Smooth muscle cell (in vitro differentiated cells): ENCODE data around the gene CAMK2N2. TPM values are rescaled to one million over a fixed set of nuclear protein-coding genes. Genes with fewer than 3 reads are reported as not detected.

Experiments used
- DNase-seq: peaks from one replicate; lab custom pipeline; 2025; ENCODE audit not compliant: unreplicated experiment; lab: John Stamatoyannopoulos, UW
- H2AFZ ChIP-seq: fragments of 200-600 bp; sonication (generic); 2 replicates; pipeline ENCODE4 v1.6.0; 2016; ENCODE audit warnings: antibody characterized with exemption, low read depth, mild to moderate bottlenecking
- H3F3A ChIP-seq: fragments of 200-600 bp; sonication (generic); 2 replicates; pipeline ENCODE4 v1.6.0; 2017; ENCODE audit warnings: antibody characterized with exemption, low read depth
- H3K27ac ChIP-seq: fragments of 200-600 bp; sonication (generic); 2 replicates; pipeline ENCODE4 v1.5.1; 2016; ENCODE audit warnings: low read depth, mild to moderate bottlenecking
- H3K27me3 ChIP-seq: fragments of 200-600 bp; sonication (generic); 2 replicates; pipeline ENCODE4 v1.6.1; 2016; ENCODE audit warnings: low read depth, mild to moderate bottlenecking
- H3K36me3 ChIP-seq: fragments of 200-600 bp; sonication (generic); 2 replicates; pipeline ENCODE4 v1.5.1; 2016; ENCODE audit warnings: low read depth
- H3K4me1 ChIP-seq: fragments of 200-600 bp; sonication (generic); 2 replicates; pipeline ENCODE4 v1.5.1; 2016; ENCODE audit warnings: low read depth
- H3K4me2 ChIP-seq: fragments of 200-600 bp; sonication (generic); 2 replicates; pipeline ENCODE4 v1.6.0; 2016; ENCODE audit warnings: mild to moderate bottlenecking
- H3K4me3 ChIP-seq: fragments of 200-600 bp; sonication (generic); 2 replicates; pipeline ENCODE4 v1.5.1; 2016; ENCODE audit warnings: mild to moderate bottlenecking
- H3K79me2 ChIP-seq: fragments of 200-600 bp; sonication (generic); 2 replicates; pipeline ENCODE4 v1.6.0; 2016; ENCODE audit warnings: low read depth, mild to moderate bottlenecking
- H3K9ac ChIP-seq: fragments of 200-600 bp; sonication (generic); 2 replicates; pipeline ENCODE4 v1.6.0; 2016; ENCODE audit warnings: low read depth
- H3K9me3 ChIP-seq: fragments of 200-600 bp; sonication (generic); replicated peaks from 2 replicates; pipeline ENCODE4 v1.5.1; 2016; ENCODE audit warnings: low read depth
- H4K20me1 ChIP-seq: fragments of 200-600 bp; sonication (generic); 2 replicates; pipeline ENCODE4 v1.6.0; 2016; ENCODE audit warnings: low read depth
- WGBS: methylation state at CpG from one replicate; pipeline ENCODE4 v1.1.7; 2016; ENCODE audit warnings: low lambda C conversion rate; 5-methylcytosine and 5-hydroxymethylcytosine counted together
- polyA plus RNA-seq: library from polyadenylated mRNA; unstranded; fragments of >200 nt; fragmentation: Nextera tagmentation; extraction: Ambion mirVana; gene quantifications from 2 replicates; pipeline ENCODE4 v1.2.1, GENCODE V29; 2016
- total RNA-seq: library from RNA; depleted of rRNA; stranded (reverse); fragments of >200 nt; gene quantifications from 2 replicates; pipeline ENCODE4 v1.2.3, GENCODE V29; 2014
- TF ChIP-seq, protein P1 (sequence below): fragments of 200-600 bp; sonication (generic); IDR thresholded peaks from 2 replicates; pipeline ENCODE4 v1.5.1; 2017; ENCODE audit warnings: borderline replicate concordance, mild to moderate bottlenecking, antibody characterized with exemption; ENCODE audit not compliant: insufficient read depth, poor library complexity, severe bottlenecking

The CAMK2N2 gene
- total and polyA plus RNA-seq, 2 experiments from 2014 or later = not detected

DNA sequence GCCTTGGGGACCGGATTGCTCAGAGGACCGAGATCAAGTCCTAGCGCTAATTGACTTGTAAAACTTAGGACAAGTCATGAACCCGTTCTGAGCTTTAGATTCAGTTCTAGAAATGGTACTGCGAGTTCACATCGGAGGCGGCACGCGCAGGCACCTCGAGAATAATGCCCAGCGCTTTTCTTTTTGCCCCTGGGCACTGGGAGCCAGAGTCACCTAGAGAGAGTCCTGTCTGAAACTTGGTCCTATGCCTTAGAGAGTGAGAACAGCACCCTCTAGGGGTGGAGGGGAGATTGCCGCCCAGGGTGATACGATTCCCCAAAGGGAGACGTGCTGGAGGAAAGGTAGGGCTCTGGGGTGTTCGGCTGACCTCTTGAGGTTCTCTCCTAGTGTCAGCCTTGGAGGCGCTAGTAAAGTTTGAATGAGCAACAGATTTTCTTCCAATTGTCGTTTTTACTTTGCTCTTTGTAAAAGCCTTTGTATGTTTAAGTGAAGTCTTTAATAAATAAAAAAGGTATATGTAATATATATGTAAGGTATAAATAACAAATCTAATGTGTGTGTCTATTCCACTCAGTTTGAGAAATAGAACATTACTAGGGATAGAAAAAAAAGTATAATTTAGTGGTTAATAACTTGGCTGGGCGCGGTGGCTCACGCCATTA is 11.1 kb downstream of the CAMK2N2 start:
- Histone ChIP-seq H3K4me1 (peaks cover 4% of the 10 kb centered on the region), H3K27me3 (no peaks in the 10 kb centered on the region), H3F3A (no peaks in the 10 kb centered on the region), H3K9ac (peak overlapping the region; percentile 20), H3K27ac (peak overlapping the region; percentile 13), H3K4me2 (peak overlapping the region; percentile 96), H2AFZ (peak overlapping the region; percentile 90), H3K4me3 (peak overlapping the region; percentile 85), H3K36me3 (no peaks in the 10 kb centered on the region), H3K9me3 (no peaks in the 10 kb centered on the region), H4K20me1 (peaks cover 3% of the 10 kb centered on the region), H3K79me2 (peaks cover 11% of the 10 kb centered on the region)
- peak; percentile 49 for DNase-seq
- 15% methylated on average over 20 of the region's 20 CpGs for WGBS
- TF ChIP-seq, protein P1, sequence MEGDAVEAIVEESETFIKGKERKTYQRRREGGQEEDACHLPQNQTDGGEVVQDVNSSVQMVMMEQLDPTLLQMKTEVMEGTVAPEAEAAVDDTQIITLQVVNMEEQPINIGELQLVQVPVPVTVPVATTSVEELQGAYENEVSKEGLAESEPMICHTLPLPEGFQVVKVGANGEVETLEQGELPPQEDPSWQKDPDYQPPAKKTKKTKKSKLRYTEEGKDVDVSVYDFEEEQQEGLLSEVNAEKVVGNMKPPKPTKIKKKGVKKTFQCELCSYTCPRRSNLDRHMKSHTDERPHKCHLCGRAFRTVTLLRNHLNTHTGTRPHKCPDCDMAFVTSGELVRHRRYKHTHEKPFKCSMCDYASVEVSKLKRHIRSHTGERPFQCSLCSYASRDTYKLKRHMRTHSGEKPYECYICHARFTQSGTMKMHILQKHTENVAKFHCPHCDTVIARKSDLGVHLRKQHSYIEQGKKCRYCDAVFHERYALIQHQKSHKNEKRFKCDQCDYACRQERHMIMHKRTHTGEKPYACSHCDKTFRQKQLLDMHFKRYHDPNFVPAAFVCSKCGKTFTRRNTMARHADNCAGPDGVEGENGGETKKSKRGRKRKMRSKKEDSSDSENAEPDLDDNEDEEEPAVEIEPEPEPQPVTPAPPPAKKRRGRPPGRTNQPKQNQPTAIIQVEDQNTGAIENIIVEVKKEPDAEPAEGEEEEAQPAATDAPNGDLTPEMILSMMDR = peak; percentile 88

DNA sequence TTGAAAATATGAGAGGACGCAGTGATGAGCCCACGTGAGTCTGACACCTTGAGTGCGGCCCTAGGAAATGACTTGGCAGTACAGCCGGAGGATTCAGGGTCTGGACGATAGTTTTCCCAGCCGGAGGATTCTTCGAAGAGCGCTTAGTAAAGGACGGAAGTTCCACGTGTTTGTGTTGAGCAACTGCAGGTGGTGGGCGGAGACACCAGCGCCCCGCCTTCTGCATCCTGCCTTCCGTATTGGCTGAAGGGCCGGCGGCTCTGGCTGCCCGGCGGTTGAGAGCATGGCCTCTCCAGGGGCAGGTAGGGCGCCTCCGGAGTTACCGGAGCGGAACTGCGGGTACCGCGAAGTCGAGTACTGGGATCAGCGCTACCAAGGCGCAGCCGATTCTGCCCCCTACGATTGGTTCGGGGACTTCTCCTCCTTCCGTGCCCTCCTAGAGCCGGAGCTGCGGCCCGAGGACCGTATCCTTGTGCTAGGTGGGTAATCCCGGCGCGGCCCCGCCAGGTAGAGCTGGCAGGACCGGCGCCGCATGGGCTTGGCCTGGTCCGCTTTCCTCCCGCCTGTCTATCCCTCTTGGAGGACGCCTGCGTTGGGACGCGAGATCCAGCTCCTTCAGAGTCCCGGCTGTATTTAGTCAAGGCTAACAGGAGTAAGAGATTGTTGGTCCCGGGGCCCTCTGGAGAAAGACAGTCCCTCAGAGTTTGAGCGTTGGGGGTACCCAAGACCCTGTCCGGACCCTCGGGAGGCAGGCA is 11.8 kb downstream of the CAMK2N2 start, which contains the start of gene EEF1AKMT4:
Gene EEF1AKMT4 (plus strand): TSS at position 261 of the 755 bp plus-strand sequence. CDS start 23 bp downstream, at position 284.
- Histone ChIP-seq H3K27me3 (no peaks in the 10 kb centered on the region), H3K4me1 (peaks cover 4% of the 10 kb centered on the region), H3K4me2 (peak within 1 kb of the TSS; percentile 96), H4K20me1 (peaks cover 3% of the 10 kb centered on the region), H3K4me3 (peak within 1 kb of the TSS; percentile 85), H3K36me3 (no peaks in the 10 kb centered on the region), H2AFZ (peak within 1 kb of the TSS; percentile 99), H3K9me3 (no peaks in the 10 kb centered on the region), H3K79me2 (peaks cover 11% of the 10 kb centered on the region), H3K9ac (peak within 1 kb of the TSS; percentile 89), H3K27ac (peak within 1 kb of the TSS; percentile 87), H3F3A (no peaks in the 10 kb centered on the region)
- TF ChIP-seq, protein P1 = peak; percentile 34
- peak; percentile 71 for DNase-seq
- under 1% methylated on average over 53 of the region's 54 CpGs for WGBS

DNA sequence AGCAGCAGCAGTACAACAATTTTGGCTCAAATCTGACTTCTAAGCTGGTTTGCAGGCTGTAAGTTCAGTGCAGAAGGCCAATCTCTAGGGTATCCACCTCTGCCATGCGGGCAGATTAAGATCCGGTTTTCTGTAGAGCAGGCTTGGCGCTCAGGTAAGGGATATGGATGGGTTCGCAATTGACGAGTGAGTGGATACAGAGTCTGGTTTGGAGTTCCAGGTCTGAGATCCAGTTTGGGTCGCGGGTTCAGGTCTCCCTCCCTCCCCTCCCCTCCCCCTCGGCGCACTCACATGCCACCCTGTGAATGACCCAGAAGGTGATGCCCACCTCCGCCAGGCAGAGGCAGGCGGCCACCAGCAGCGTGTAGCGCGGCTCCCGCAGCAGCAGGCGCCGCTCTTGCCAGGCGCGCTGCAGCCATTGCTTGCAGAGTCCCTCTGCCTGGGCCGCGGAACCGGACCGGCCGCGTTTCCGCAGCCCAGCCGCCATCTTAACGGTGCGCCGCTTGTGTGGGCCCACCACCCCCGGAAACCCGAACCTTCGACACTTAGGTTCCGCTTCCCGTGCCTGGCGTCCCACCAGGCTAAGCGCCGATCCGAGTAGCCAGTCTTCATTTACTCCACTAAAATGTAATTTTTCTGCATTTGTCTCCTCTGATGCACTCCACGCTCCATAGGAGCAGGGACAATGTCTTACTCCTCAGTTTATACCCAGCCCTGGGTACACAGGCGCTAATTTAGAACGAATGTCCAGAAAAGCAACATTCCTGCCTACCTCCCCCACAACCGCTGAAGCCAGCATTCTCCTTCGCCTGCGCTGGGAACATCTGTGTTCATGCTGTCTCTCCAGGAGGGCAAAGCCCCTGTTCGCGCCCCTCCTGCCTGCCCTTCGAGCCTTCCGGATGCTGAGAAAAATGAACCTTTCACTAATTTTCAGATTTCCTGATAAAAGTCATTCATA is 12.6 kb downstream of the CAMK2N2 start, which contains the start of gene ALG3:
Gene ALG3 (minus strand): TSS at position 509 of the 958 bp plus-strand sequence. CDS start 22 bp downstream, at position 487.
- Histone ChIP-seq H3K27me3 (no peaks in the 10 kb centered on the region), H3K27ac (peak within 1 kb of the TSS; percentile 87), H4K20me1 (peaks cover 3% of the 10 kb centered on the region), H3K9me3 (no peaks in the 10 kb centered on the region), H3K9ac (peak within 1 kb of the TSS; percentile 89), H2AFZ (peak within 1 kb of the TSS; percentile 99), H3K4me2 (peak within 1 kb of the TSS; percentile 96), H3K79me2 (peaks cover 11% of the 10 kb centered on the region), H3F3A (no peaks in the 10 kb centered on the region), H3K36me3 (no peaks in the 10 kb centered on the region), H3K4me1 (peaks cover 4% of the 10 kb centered on the region), H3K4me3 (peak within 1 kb of the TSS; percentile 85)
- TF ChIP-seq, protein P1 = no peak
- under 1% methylated on average over 41 of the region's 49 CpGs for WGBS
- peak; percentile 59 for DNase-seq
